ENCODE results near the gene CD80.

Gene CD80

GRCh38 chr3:119550192-119550910 lies 9.1 kb downstream of the CD80 start:
- no peak for DNase-seq (ENCODE audit: low read depth in 3 of 3, low spot score in 1 of 3)

- no peak for DNase-seq (ENCODE audit: low read depth in 3 of 3, low spot score in 1 of 3)
These were observed 11.1 kb downstream of the CD80 start for GRCh38 chr3:119548341-119548740.

GRCh38 chr3:119547227-119547626 lies 12.2 kb downstream of the CD80 start:
- DNase-seq (ENCODE audit: low read depth in 3 of 3, low spot score in 1 of 3): no peak

GRCh38 chr3:119543147-119543546 lies 16.3 kb downstream of the CD80 start:
- DNase-seq (ENCODE audit: low read depth in 3 of 3, low spot score in 1 of 3): no peak

- DNase-seq (ENCODE audit: low read depth in 3 of 3, low spot score in 1 of 3): no peak
These were observed 17.1 kb downstream of the CD80 start for GRCh38 chr3:119542168-119542767.

GRCh38 chr3:119541547-119541946 lies 17.9 kb downstream of the CD80 start:
- no peak for DNase-seq (ENCODE audit: low read depth in 3 of 3, low spot score in 1 of 3)

- DNase-seq (ENCODE audit: low read depth in 3 of 3, low spot score in 1 of 3): no peak
These were observed 20.6 kb downstream of the CD80 start for GRCh38 chr3:119538772-119539171.

- no peak for DNase-seq (ENCODE audit: low read depth in 3 of 3, low spot score in 1 of 3)
These were observed 22.7 kb downstream of the CD80 start for GRCh38 chr3:119536757-119537156.

- DNase-seq (ENCODE audit: low read depth in 3 of 3, low spot score in 1 of 3): no peak
These were observed 25.1 kb downstream of the CD80 start for GRCh38 chr3:119534296-119534695.

- no peak for DNase-seq (ENCODE audit: low read depth in 3 of 3, low spot score in 1 of 3)
These were observed 28.3 kb downstream of the CD80 start for GRCh38 chr3:119531151-119531550.

- DNase-seq (ENCODE audit: low read depth in 3 of 3, low spot score in 1 of 3): no peak
These were observed 29.0 kb downstream of the CD80 start for GRCh38 chr3:119530456-119530855.

- no peak for DNase-seq (ENCODE audit: low read depth in 3 of 3, low spot score in 1 of 3)
These were observed 29.5 kb downstream of the CD80 start for GRCh38 chr3:119529883-119530282.

- no peak for DNase-seq (ENCODE audit: low read depth in 3 of 3, low spot score in 1 of 3)
These were observed 31.7 kb downstream of the CD80 start for GRCh38 chr3:119527714-119528113.

- no peak for DNase-seq (ENCODE audit: low read depth in 3 of 3, low spot score in 1 of 3)
These were observed 34.3 kb downstream of the CD80 start for GRCh38 chr3:119524931-119525662.

GRCh38 chr3:119518026-119518425 lies 41.4 kb downstream of the CD80 start:
- no peak for DNase-seq (ENCODE audit: low read depth in 3 of 3, low spot score in 1 of 3)

- no peak for DNase-seq (ENCODE audit: low read depth in 3 of 3, low spot score in 1 of 3)
These were observed 42.3 kb downstream of the CD80 start for GRCh38 chr3:119517112-119517511.

GRCh38 chr3:119514637-119515036 lies 44.8 kb downstream of the CD80 start:
- DNase-seq (ENCODE audit: low read depth in 3 of 3, low spot score in 1 of 3): no peak

- DNase-seq (ENCODE audit: low read depth in 3 of 3, low spot score in 1 of 3): no peak
These were observed 48.7 kb downstream of the CD80 start for GRCh38 chr3:119510690-119511089.

GRCh38 chr3:119508172-119508845 lies 51.1 kb downstream of the CD80 start:
- no peak for DNase-seq (ENCODE audit: low read depth in 3 of 3, low spot score in 1 of 3)

- DNase-seq (ENCODE audit: low read depth in 3 of 3, low spot score in 1 of 3): no peak
These were observed 52.0 kb downstream of the CD80 start for GRCh38 chr3:119507404-119507803.

GRCh38 chr3:119506631-119507030 lies 52.8 kb downstream of the CD80 start:
- no peak for DNase-seq (ENCODE audit: low read depth in 3 of 3, low spot score in 1 of 3)

- DNase-seq (ENCODE audit: low read depth in 3 of 3, low spot score in 1 of 3): no peak
These were observed 58.5 kb downstream of the CD80 start for GRCh38 chr3:119500901-119501300.
